OCI-LY1 (cell line): ENCODE data around the gene STAU1.
"Not testable (repeated sequence)": the region's sequence is repeated elsewhere in the genome, so short reads cannot be mapped to it uniquely, and the experiment has no call there.

Source experiments
- H2AFZ ChIP-seq: fragments of 200-600 bp; sonication (generic), shearing (Covaris generic); 2 replicates; pipeline ENCODE4 v1.6.0; 2014; ENCODE audit warnings: antibody characterized with exemption, mild to moderate bottlenecking, low read length
- H3F3A ChIP-seq: fragments of 200-600 bp; sonication (generic), shearing (Covaris generic); 2 replicates; pipeline ENCODE4 v1.6.0; 2014; ENCODE audit warnings: mild to moderate bottlenecking, antibody characterized with exemption, low read length, moderate library complexity; ENCODE audit not compliant: insufficient read depth
- H3K27ac ChIP-seq: fragments of 200-600 bp; sonication (generic); 2 replicates; pipeline ENCODE4 v1.5.1; 2014; ENCODE audit warnings: low read length, mixed run types, mild to moderate bottlenecking, low read depth; ENCODE audit not compliant: poor library complexity, severe bottlenecking
- H3K27me3 ChIP-seq: fragments of 200-600 bp; sonication (generic); 2 replicates; pipeline ENCODE4 v1.6.0; 2014; ENCODE audit warnings: antibody characterized with exemption, mild to moderate bottlenecking, low read length, moderate library complexity; ENCODE audit not compliant: insufficient read depth
- H3K36me3 ChIP-seq: fragments of 200-600 bp; sonication (generic); 2 replicates; pipeline ENCODE4 v1.6.1; 2014; ENCODE audit warnings: mild to moderate bottlenecking, antibody characterized with exemption, low read length, moderate library complexity, mixed read lengths; ENCODE audit not compliant: insufficient read depth
- H3K4me1 ChIP-seq: fragments of 200-600 bp; sonication (generic); 2 replicates; pipeline ENCODE4 v1.5.1; 2014; ENCODE audit warnings: mild to moderate bottlenecking, low read length, moderate library complexity; ENCODE audit not compliant: insufficient read depth, severe bottlenecking
- H3K4me2 ChIP-seq: fragments of 200-600 bp; sonication (generic), shearing (Covaris generic); 2 replicates; pipeline ENCODE4 v1.6.1; 2014; ENCODE audit warnings: low read length
- H3K4me3 ChIP-seq: fragments of 200-600 bp; sonication (generic); 2 replicates; pipeline ENCODE4 v1.5.1; 2014; ENCODE audit warnings: low read length, low read depth, mild to moderate bottlenecking, mixed read lengths; ENCODE audit not compliant: poor library complexity, severe bottlenecking
- H3K79me2 ChIP-seq: fragments of 200-600 bp; shearing (Covaris generic); 2 replicates; pipeline ENCODE4 v1.6.1; 2016; ENCODE audit warnings: mixed run types, low read length, mixed read lengths; ENCODE audit not compliant: insufficient read depth
- H3K9ac ChIP-seq: fragments of 200-600 bp; sonication (generic), shearing (Covaris generic); 2 replicates; pipeline ENCODE4 v1.6.1; 2014; ENCODE audit warnings: mild to moderate bottlenecking, low read length, mixed read lengths
- H3K9me2 ChIP-seq: fragments of 200-600 bp; sonication (generic), shearing (Covaris generic); 2 replicates; pipeline ENCODE4 v1.6.1; 2014; ENCODE audit warnings: low read depth, mild to moderate bottlenecking, low read length, mixed read lengths
- H3K9me3 ChIP-seq: fragments of 200-600 bp; shearing (Covaris generic); 2 replicates; pipeline ENCODE4 v1.6.1; 2014; ENCODE audit warnings: low read length, mixed read lengths
- H4K20me1 ChIP-seq: fragments of 200-600 bp; sonication (generic), shearing (Covaris generic); 2 replicates; pipeline ENCODE4 v1.6.0; 2016; ENCODE audit warnings: mild to moderate bottlenecking, low read length; ENCODE audit not compliant: insufficient read depth
- EZH2 ChIP-seq: fragments of 200-600 bp; sonication (generic), shearing (Covaris generic); IDR thresholded peaks from 2 replicates; pipeline ENCODE4 v1.8.0; 2017; ENCODE audit warnings: borderline replicate concordance, mixed run types, mild to moderate bottlenecking, antibody characterized with exemption, low read length, moderate library complexity, mixed read lengths
- TF ChIP-seq, protein P1 (sequence below): fragments of 200-600 bp; sonication (generic), shearing (Covaris generic); IDR thresholded peaks from 2 replicates; pipeline ENCODE4 v1.5.1; 2017; ENCODE audit warnings: mild to moderate bottlenecking, antibody characterized with exemption, low read length, moderate library complexity, mixed read lengths

STAU1 gene

DNA sequence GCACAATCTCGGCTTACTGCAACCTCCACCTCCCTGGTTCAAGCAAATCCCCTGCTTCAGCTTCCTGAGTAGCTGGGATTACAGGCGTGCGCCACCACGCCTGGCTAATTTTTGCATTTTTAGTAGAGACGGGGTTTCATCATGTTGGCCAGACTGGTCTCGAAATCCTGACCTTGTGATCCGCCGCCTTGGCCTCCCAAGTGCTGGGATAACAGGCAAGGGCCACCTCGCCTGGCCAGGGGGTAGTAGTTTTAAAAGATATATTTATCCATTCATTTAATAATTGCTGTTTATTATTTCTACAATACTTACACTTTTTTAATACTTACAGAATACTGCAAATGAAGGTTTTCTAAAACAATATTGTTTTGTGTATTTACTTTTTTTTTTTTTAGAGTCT, 15.6 kb upstream of the STAU1 start:
- H3K36me3 ChIP-seq, result no peaks in the 10 kb centered on the region
- no peak overlapping the region for H3K4me3 ChIP-seq
- no peaks in the 10 kb centered on the region for H3K9me3 ChIP-seq
- H3K4me2 ChIP-seq, result no peak overlapping the region
- H3K9ac ChIP-seq, result no peak overlapping the region
- H2AFZ ChIP-seq, result no peak overlapping the region
- H3K9me2 ChIP-seq, result no peaks in the 10 kb centered on the region
- no peak for TF ChIP-seq EZH2
- TF ChIP-seq, protein P1, sequence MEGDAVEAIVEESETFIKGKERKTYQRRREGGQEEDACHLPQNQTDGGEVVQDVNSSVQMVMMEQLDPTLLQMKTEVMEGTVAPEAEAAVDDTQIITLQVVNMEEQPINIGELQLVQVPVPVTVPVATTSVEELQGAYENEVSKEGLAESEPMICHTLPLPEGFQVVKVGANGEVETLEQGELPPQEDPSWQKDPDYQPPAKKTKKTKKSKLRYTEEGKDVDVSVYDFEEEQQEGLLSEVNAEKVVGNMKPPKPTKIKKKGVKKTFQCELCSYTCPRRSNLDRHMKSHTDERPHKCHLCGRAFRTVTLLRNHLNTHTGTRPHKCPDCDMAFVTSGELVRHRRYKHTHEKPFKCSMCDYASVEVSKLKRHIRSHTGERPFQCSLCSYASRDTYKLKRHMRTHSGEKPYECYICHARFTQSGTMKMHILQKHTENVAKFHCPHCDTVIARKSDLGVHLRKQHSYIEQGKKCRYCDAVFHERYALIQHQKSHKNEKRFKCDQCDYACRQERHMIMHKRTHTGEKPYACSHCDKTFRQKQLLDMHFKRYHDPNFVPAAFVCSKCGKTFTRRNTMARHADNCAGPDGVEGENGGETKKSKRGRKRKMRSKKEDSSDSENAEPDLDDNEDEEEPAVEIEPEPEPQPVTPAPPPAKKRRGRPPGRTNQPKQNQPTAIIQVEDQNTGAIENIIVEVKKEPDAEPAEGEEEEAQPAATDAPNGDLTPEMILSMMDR, result no peak
- no peaks in the 10 kb centered on the region for H3F3A ChIP-seq
- no peak overlapping the region for H3K27ac ChIP-seq
- H4K20me1 ChIP-seq, result no peaks in the 10 kb centered on the region
- no peaks in the 10 kb centered on the region for H3K4me1 ChIP-seq
- no peaks in the 10 kb centered on the region for H3K79me2 ChIP-seq
- no peaks in the 10 kb centered on the region for H3K27me3 ChIP-seq

DNA sequence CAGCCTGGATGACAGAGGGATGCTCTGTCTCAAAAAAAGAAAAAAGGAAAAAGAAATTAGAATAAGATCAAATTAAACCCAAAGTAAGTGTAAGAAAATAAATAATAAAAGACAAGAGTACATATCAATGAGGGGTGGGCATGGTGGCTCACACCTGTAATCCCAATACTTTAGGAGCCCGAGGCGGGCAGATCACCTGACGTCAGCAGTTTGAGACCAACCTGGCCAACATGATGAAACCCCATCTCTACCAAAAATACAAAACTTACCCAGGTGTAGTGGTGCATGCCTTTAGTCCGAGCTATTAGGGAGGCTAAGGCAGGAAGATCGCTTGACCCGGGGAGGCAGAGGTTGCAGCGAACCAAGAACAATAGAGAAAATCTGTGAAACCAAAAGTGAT, 14.9 kb upstream of the STAU1 start:
- no peak overlapping the region for H3K4me2 ChIP-seq
- no peaks in the 10 kb centered on the region for H3K4me1 ChIP-seq
- TF ChIP-seq EZH2, result no peak
- TF ChIP-seq, protein P1, result no peak
- H3K79me2 ChIP-seq, result no peaks in the 10 kb centered on the region
- H3F3A ChIP-seq, result no peaks in the 10 kb centered on the region
- H4K20me1 ChIP-seq, result no peaks in the 10 kb centered on the region
- no peak overlapping the region for H3K9ac ChIP-seq
- no peak overlapping the region for H3K27ac ChIP-seq
- H2AFZ ChIP-seq, result no peak overlapping the region
- H3K9me2 ChIP-seq, result no peaks in the 10 kb centered on the region
- no peaks in the 10 kb centered on the region for H3K9me3 ChIP-seq
- no peak overlapping the region for H3K4me3 ChIP-seq
- H3K36me3 ChIP-seq, result no peaks in the 10 kb centered on the region
- H3K27me3 ChIP-seq, result no peaks in the 10 kb centered on the region

DNA sequence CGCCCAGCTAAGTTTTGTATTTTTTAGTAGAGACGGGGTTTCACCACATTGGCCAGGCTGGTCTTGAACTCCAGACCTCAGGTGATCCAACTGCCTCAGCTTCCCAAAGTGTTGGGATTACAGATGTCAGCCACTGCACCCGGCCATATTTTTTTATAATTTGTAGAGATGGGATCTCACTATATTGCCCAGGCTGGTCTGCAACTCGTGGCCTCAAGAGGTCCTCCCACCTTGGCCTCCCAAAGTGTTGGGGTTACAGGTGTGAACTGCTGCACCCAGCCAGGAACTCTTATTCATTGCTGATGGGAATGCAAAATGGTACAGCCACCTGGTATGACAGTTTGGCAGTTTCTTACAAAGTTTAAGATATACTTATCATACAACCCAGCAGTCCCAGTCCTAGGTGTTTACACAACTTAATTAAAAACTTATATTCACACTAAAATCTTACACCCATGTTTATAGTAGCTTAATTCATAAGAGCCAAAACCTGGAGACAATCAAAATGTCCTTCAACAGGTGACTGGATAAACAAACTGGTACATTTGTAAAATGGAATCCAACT, 11.7 kb upstream of the STAU1 start:
- no peaks in the 10 kb centered on the region for H3K4me1 ChIP-seq
- no peak for TF ChIP-seq EZH2
- TF ChIP-seq, protein P1, result no peak
- no peak overlapping the region for H3K27ac ChIP-seq
- H3K9me3 ChIP-seq, result no peaks in the 10 kb centered on the region
- H3K4me3 ChIP-seq, result no peak overlapping the region
- H3F3A ChIP-seq, result no peaks in the 10 kb centered on the region
- no peaks in the 10 kb centered on the region for H3K79me2 ChIP-seq
- H3K9me2 ChIP-seq, result no peaks in the 10 kb centered on the region
- no peaks in the 10 kb centered on the region for H3K27me3 ChIP-seq
- no peak overlapping the region for H3K9ac ChIP-seq
- no peaks in the 10 kb centered on the region for H3K36me3 ChIP-seq
- no peak overlapping the region for H3K4me2 ChIP-seq
- no peak overlapping the region for H2AFZ ChIP-seq
- H4K20me1 ChIP-seq, result no peaks in the 10 kb centered on the region

DNA sequence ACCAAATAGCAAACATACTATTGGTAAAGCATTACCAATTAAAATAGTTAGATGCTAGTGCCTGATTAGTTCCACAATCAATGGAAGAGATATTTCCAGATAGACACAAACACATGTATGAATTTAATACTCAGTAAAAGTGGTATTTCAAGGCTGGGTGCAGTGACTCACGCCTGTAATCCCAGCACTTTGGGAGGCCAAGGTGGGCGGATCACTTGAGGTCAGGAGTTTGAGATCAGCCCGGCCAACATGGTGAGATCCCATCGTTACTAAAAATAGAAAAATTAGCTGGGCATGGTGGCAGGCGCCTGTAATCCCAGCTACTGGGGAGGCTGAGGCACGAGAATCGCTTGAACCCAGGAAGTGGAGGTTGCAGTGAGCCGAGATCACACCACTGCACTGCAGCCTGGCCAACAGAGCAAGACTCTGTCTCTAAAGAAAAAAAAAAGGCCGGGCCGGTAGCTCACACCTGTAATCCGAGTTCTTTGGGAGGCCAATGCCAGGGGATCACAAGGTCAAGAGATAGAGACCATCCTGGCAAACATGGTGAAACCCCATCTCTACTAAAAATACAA, 4.9 kb upstream of the STAU1 start:
- H4K20me1 ChIP-seq, H3K4me1 ChIP-seq, H3K9me2 ChIP-seq, H3K4me2 ChIP-seq, H3K27ac ChIP-seq, H3K36me3 ChIP-seq, H2AFZ ChIP-seq, H3F3A ChIP-seq, H3K4me3 ChIP-seq, H3K9ac ChIP-seq, H3K9me3 ChIP-seq, H3K27me3 ChIP-seq, H3K79me2 ChIP-seq: not testable (repeated sequence)
